GM21576 (cell line): ENCODE measurements around the gene CLCN2.
"Not testable (repeated sequence)": the region's sequence is repeated elsewhere in the genome, so short reads cannot be mapped to it uniquely, and the experiment has no call there.

Experiments
- ATAC-seq: cut with Tn5 transposase; IDR thresholded peaks from one replicate; pipeline ENCODE4 v1.9.1; 2021; ENCODE audit warnings: mild to moderate bottlenecking, moderate library complexity; ENCODE audit not compliant: unreplicated experiment

The CLCN2 gene

GRCh38 chr3:184347321-184348056, 13.9 kb downstream of the CLCN2 start:
- ATAC-seq, result no peak

- no peak for ATAC-seq
Observed at GRCh38 chr3:184346480-184347190, 14.8 kb downstream of the CLCN2 start.

GRCh38 chr3:184345317-184346144, 15.9 kb downstream of the CLCN2 start:
- no peak for ATAC-seq

DNA sequence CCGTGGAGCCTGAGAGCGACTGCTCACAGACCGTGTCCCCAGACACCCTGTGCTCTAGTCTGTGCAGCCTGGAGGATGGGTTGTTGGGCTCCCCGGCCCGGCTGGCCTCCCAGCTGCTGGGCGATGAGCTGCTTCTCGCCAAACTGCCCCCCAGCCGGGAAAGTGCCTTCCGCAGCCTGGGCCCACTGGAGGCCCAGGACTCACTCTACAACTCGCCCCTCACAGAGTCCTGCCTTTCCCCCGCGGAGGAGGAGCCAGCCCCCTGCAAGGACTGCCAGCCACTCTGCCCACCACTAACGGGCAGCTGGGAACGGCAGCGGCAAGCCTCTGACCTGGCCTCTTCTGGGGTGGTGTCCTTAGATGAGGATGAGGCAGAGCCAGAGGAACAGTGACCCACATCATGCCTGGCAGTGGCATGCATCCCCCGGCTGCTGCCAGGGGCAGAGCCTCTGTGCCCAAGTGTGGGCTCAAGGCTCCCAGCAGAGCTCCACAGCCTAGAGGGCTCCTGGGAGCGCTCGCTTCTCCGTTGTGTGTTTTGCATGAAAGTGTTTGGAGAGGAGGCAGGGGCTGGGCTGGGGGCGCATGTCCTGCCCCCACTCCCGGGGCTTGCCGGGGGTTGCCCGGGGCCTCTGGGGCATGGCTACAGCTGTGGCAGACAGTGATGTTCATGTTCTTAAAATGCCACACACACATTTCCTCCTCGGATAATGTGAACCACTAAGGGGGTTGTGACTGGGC, 16.7 kb downstream of the CLCN2 start:
- no peak for ATAC-seq

- no peak for ATAC-seq
Observed at GRCh38 chr3:184343200-184343876, 18.1 kb downstream of the CLCN2 start.

DNA sequence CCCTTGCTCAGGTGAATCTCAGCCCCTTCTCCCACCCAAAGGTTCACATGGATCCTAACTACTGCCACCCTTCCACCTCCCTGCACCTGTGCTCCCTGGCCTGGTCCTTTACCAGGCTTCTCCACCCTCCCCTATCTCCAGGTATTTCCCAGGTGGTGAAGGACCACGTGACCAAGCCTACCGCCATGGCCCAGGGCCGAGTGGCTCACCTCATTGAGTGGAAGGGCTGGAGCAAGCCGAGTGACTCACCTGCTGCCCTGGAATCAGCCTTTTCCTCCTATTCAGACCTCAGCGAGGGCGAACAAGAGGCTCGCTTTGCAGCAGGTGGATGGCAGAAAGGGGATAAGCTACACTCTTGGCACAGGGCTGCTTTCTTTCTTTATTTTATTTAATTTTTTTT, 19.5 kb downstream of the CLCN2 start:
- no peak for ATAC-seq

DNA sequence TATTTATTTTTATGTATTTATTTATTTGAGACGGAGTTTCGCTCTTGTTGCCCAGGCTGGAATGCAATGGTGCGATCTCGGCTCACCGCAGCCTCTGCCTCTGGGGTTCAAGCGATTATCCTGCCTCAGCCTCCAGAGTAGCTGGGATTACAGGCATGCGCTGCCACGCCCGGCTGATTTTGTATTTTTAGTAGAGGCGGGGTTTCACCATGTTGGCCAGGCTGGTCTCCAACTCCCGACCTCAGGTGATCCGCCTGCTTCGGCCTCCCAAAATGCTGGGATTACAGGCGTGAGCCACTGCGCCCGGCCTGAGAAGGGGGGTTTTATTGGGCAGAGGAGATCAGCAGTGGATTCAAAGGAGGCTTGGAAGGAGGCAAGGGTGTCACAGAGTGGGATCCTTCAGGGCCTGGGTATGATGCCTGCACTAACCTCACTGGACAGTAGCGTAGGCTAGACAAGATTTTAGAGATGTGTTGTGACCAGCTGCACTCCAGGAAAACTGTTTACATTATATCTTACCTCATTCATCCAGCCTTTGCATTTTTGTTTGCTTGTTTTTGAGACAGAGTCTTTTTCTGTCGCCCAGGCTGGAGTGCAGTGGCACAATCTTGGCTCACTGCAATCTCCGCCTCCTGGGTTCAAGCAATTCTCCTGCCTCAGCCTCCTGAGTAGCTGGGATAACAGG, 21.8 kb downstream of the CLCN2 start:
- ATAC-seq, result not testable (repeated sequence)

DNA sequence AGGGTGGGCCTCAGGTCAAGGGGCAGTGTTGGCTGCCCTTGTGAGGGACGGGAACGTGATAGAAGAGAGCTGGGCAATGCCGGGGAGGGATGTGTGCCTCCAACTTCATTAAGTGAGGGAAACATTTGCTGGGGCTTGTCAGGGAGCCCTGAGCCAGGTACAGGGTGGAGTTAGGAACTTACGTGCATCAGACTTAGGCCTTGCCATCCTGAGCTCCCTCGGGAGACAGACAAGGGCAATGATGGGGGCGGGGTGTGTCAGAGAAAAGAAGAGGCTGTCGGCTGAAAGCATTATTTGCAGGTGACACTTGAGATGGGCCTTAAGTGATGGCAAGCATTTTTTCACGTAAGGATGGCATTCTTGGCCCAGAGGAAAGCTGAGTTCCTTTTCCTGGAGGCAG, 22.4 kb downstream of the CLCN2 start:
- ATAC-seq, result no peak

- no peak for ATAC-seq
Observed at GRCh38 chr3:184338511-184338945, 22.9 kb downstream of the CLCN2 start.

DNA sequence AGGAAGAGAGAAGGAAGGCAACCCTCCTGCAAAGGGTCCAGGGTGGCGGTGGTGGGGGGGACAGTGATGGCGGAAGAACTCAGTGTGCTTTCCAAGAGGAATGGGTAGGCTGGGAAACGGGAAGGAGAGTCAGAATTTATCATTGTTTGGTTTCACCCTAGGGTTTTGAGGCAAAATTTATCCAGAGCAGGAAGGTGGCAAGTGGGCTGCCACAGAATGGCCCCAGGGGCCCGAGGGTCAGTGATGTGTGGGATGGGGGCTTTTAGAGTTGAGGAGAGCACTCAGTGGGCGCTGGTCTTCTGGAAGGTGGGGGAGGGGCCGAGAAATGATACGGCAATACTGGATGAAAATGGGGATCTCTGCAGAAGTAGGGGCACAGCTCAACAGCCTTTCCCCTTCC, 23.4 kb downstream of the CLCN2 start:
- ATAC-seq, result no peak

DNA sequence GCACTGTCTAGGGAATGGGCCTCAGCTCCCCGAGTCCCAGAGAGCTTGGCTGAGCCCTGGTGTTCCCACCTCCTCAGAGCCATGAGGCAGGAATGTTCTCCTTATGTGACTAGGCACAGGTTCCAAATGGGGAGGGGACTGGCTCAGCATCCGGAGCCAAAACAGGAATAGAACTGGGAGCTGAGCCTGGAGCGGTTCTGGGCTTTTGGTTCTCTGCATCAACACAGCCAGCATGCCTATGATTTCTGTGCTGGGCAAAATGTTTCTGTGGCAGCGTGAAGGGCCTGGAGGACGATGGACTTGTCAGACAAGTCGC, 24.0 kb downstream of the CLCN2 start, which contains the start of gene FAM131A:
TSS of gene FAM131A (plus strand) at position 202 of the 316 bp plus-strand sequence. CDS start at position 233, 31 bp downstream.
- ATAC-seq, result no peak

- ATAC-seq, result no peak
Observed at GRCh38 chr3:184336547-184337398, 24.6 kb downstream of the CLCN2 start.

DNA sequence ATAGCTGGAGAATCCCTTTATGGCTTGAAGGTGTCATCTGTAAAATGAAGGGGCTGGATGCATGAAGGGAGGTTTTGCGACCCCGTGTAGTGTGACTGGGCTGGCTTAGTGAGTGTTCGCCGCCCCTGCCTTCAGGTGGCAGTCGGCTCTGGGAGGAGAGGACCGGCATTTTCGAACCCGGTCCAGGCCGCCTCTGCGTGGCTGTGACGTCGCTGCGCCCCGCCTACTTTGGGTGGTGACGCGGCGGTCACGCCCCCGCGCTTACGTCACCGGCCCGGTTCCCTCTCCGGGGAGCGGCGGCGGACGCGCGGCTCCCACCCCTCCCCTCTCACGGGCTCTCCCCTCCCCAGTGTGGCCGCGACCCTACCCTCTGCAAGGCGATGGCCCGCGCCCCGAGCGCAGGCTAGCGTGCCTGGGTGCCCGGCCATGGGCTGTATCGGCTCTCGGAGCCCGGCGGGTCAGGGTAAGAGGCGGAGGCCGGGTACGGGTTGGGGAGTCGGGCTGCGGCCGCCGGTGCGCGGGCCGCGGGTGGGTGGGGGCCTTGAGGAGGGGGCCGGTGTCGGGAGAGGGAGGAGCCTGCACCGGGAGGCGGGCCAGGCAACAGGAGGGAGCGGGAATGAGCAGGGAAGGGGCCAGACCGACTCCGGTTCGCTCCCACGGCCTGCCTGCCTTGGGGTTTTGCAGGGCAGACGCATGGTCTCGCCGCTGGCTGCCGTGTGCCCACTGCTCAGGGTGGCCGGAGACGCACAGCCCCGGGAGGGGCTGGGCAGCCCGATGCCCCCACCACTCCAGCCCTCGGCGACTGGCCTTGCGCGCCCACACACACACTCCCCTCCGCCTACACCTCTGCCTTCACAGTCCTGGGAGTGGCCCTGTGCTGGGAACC, 25.5 kb downstream of the CLCN2 start:
- peak; percentile 73 for ATAC-seq

GRCh38 chr3:184335291-184335660, 26.1 kb downstream of the CLCN2 start:
- peak; percentile 4 for ATAC-seq

- no peak for ATAC-seq
Observed at GRCh38 chr3:184334470-184335158, 26.8 kb downstream of the CLCN2 start.

DNA sequence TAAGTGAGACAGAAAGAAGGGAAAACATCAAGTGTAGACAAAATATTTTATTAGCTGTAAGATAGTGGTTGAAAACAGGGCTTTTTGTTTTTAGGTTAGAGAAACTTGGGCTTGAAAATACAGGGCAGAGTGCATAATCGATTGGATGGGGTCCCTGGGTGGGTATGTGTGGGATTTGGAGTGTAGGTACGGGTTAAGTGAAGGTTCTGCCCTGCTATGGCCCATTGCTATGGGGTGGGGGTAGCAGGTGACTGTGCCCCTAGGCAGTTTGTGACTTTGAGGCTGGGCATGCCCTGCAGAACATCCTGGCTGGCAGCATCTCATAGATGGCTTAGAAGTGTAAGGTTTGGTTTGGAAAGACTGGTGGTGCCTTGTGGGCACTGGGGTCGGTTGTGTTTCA, 27.7 kb downstream of the CLCN2 start:
- ATAC-seq, result no peak

DNA sequence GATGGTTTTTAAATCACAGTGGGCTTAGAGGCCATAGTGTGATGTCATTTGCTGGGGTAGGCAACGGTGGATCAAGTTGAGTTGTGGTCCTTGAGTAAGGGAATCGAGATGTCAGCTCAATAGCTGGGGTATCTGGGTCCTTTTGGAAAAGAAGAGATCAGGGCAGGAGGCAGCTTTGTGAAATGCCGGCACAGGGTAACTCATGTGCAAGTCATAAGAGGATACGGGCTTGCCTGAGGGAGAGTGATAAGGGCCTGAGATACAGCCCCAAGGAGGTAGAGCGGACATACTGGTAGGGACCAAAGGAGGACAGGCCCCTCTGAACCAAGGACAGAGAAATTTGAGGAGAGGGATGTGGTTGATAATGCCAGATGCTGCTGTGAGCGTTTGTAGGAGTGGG, 28.2 kb downstream of the CLCN2 start:
- ATAC-seq, result no peak
